Kidney epithelial cell (primary cell): Measurements from ENCODE around the gene LINGO3. TPM values are rescaled to one million over a fixed set of nuclear protein-coding genes. Genes with fewer than 3 reads are reported as not detected.

Source experiments
- DNase-seq: peaks from one replicate; pipeline ENCODE4 v3.0.0-alpha.2; 2010; ENCODE audit warnings: low read depth
- H3K27me3 ChIP-seq: 2 replicates; pipeline ENCODE4 v1.6.0; 2011; ENCODE audit warnings: low read length; ENCODE audit not compliant: control insufficient read depth, insufficient read depth
- H3K36me3 ChIP-seq: 2 replicates; pipeline ENCODE4 v1.5.1; 2011; ENCODE audit warnings: low read length; ENCODE audit not compliant: control insufficient read depth, insufficient read depth
- H3K4me3 ChIP-seq: 2 replicates; pipeline ENCODE4 v1.5.1; 2011; ENCODE audit warnings: low read depth, mild to moderate bottlenecking, control low read depth, low read length
- CTCF ChIP-seq: IDR thresholded peaks from 2 replicates; pipeline ENCODE4 v1.5.1; 2011; ENCODE audit warnings: mild to moderate bottlenecking, moderate library complexity, low read length, control low read depth, inconsistent platforms; ENCODE audit not compliant: insufficient read depth, poor library complexity, severe bottlenecking
- total RNA-seq: library from RNA; depleted of rRNA; stranded (reverse); fragments of >200 nt; gene quantifications from 2 replicates; pipeline ENCODE4 v1.2.3, GENCODE V29; 2015

The LINGO3 gene
- total RNA-seq, 1 donor from 2014 or later: not detected

GRCh38 chr19:2289714-2290435 lies 18.1 kb downstream of the LINGO3 start:
- Histone ChIP-seq H3K4me3 (no peak overlapping the region), H3K27me3 (peaks cover 83% of the 10 kb centered on the region), H3K36me3 (no peaks in the 10 kb centered on the region)
- no peak for TF ChIP-seq CTCF
- DNase-seq: no peak

GRCh38 chr19:2288818-2289713 lies 18.9 kb downstream of the LINGO3 start:
- TF ChIP-seq CTCF: no peak
- no peak for DNase-seq
- Histone ChIP-seq H3K36me3 (no peaks in the 10 kb centered on the region), H3K27me3 (peaks cover 75% of the 10 kb centered on the region), H3K4me3 (no peak overlapping the region)

- peaks cover 68% of the 10 kb centered on the region for H3K27me3 ChIP-seq
- H3K4me3 ChIP-seq: no peak overlapping the region
- TF ChIP-seq CTCF: no peak
- no peaks in the 10 kb centered on the region for H3K36me3 ChIP-seq
- DNase-seq: no peak
Observed at GRCh38 chr19:2288338-2288817, 19.6 kb downstream of the LINGO3 start.

GRCh38 chr19:2287585-2288337 lies 20.2 kb downstream of the LINGO3 start:
- TF ChIP-seq CTCF: no peak
- H3K4me3 ChIP-seq: no peak overlapping the region
- H3K27me3 ChIP-seq: peaks cover 71% of the 10 kb centered on the region
- no peak for DNase-seq
- no peaks in the 10 kb centered on the region for H3K36me3 ChIP-seq

- Histone ChIP-seq H3K4me3 (no peak overlapping the region), H3K27me3 (peaks cover 73% of the 10 kb centered on the region), H3K36me3 (no peaks in the 10 kb centered on the region)
- TF ChIP-seq CTCF: no peak
- no peak for DNase-seq
Observed at GRCh38 chr19:2286402-2287140, 21.4 kb downstream of the LINGO3 start.
